GM18867 (cell line): Measurements from ENCODE around the gene MYCBP2.
"Not testable (repeated sequence)": the region's sequence is repeated elsewhere in the genome, so short reads cannot be mapped to it uniquely, and the experiment has no call there.

ENCODE experiments used
- ATAC-seq: cut with Tn5 transposase; IDR thresholded peaks from one replicate; pipeline ENCODE4 v1.9.1; 2021; ENCODE audit warnings: mild to moderate bottlenecking, moderate library complexity; ENCODE audit not compliant: unreplicated experiment

MYCBP2 gene

DNA sequence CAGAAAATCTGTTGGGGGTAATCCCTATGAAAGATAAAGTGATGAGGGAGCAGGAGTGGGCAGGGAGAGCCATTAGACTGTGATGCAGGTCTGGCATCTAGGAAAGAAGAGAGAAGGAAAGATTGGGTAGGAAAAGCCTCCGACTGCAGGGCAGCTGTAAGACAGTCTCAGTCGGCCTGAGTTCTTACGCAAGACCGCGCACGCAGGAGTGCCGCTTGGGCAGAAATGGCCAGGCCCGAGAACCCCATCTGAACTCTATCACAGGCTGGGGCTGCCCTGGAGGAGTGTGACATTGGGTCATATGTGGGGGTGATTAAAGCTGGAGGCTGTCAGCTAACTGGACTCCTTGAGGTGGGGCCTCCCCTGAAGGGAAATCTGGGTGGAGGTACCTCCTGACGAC, 286.1 kb downstream of the MYCBP2 start:
- no peak for ATAC-seq

DNA sequence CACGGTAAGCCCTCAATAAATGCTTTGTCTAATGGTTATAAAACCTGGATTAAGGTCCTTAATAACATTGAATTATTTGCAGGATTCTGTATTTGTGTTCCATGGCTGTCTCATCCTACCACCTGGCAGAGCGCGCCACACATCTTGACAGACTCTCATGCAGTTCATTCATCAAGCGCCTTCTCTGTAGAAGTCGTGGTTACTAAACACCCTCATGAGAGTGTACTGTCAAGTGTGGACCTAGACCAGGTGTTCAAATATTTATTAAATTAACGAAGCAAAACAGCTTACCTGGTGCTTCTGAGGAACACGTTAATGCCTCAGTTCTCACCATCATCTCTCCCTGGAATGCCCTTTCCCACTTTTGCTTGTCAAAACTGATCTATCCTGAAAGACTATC, 286.8 kb downstream of the MYCBP2 start:
- no peak for ATAC-seq

DNA sequence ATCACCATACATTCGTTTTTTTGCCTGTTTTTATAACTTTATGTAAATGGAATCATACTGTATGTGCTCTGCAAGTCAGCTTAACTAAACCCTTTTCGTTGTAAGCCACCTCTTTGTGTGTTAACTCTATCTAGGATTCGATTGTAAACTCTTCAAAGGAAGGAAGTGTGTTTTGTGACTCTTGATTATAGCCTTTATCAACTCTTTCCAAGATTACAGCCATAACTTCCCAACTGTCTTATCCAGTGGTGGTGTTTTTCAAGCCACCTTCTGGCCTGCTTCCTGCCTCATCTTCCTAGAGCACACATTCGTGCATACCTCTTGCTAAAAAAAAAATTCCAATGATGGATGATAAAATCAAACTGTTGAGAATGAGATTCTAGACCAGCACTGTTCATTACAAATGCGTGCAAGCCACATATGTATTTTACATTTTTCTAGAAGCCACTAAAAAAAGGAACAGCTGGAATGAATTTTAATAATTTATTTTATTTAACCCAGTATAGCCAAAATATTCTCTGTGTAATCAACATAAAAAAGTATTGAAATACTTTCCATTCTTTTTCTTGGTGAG, 287.9 kb downstream of the MYCBP2 start:
- ATAC-seq: no peak

DNA sequence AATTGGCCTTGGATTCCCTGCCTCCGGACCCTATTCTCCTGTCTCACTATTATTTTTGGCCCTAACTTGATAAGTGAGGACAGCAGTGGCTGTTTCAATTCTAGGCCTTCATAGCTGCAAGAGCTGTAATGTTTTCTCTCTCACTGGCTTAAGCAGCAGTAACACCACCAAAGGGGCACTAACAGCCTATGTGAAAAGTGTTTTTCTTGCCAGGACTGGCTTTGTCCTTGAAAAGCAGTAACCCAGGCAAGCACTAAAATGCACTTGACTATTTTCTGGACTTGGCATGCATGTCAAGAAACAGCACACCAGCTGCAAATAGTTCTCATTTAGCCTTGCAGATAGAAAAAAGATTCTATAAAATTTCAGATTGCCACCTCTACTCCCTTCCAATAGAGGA, 290.6 kb downstream of the MYCBP2 start:
- no peak for ATAC-seq

DNA sequence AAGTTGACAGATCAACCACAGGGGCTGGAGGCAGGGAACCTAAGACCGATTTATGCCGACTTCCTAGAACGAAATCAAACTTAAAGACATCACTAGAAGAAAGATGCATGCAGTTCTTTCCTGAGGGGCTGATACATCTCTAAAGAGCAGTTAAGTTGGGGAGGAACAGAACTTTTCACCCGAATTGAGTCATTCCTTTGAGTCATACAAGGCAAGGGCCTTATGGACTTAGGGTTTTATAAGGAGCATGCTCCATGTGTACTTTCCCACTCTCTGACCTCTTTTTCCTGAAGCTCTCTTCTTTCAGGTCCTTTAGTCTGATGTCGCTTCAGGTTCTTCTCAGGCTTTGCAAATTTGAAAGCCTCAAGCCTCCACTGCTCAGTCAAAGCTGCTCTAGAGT, 292.0 kb downstream of the MYCBP2 start:
- ATAC-seq: no peak

DNA sequence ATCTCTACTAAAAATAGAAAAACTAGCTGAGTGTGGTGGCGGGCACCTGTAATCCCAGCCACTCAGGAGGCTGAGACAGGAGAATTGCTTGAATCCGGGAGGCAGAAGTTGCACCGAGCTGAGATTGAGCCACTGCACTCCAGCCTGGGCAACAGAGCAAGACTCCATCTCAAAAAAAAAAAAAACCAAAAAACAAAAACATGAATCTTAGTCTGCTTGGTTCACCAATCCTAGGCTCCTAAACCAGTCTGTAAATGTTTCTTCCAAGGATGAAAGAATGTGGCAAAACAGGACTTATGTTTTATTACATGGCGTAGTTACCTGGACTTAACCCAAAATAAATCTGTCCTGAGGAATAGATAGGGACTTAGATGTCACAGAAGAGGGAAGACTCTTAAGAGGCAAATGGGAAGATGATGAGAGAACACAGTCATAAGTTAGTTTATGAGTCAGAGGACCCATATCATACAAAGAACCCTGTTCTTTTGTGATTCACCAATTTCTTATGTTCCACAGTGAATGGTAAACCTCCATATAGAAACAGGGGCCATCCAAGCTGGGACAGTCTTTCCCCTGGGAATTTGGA, 293.1 kb downstream of the MYCBP2 start:
- no peak for ATAC-seq

DNA sequence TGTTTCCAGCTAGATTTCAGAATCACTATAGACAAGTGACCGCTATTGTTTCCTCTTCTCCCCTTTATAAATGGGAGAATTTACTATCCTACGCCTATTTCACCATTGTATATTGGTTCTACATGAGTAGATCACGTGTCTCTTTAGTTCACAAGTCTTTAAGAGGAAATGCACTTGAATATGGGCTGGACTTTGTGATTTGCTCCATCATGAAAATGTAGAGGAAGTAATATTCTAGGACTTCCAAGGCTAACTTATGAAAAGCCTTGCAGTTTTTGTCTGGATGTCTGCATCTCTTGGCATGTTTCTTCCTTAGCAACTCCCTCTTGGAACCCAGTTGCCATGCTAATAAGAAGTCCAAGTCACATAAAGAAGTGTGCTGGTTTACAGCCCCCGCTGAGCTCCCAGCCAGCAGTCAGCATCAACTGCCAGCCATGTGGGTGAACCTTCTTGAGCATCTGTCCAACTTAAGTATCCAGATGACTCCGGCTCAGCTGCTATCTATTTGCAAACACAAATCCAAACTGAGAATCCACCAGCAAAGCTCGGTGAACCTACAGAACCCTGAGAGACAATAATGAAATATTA, 295.1 kb downstream of the MYCBP2 start:
- ATAC-seq: no peak

DNA sequence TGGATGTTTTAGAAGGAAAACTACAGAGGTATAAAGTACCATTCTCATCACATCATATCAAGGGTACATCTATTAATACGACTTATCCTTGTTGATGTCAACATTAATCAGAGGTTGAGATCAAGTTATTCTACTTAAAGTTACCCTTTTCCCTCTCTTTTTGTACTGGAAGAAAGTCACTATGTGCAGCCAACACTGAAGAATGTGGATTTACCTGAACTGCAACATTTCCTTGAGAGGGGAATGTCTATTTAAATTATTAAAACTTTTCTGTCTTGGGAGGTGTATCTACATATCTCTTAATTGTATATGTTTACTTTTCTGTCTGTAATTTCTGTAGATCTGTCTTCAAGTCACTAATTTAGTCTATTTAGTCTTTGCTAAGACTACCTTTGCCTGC, 297.5 kb downstream of the MYCBP2 start:
- no peak for ATAC-seq

DNA sequence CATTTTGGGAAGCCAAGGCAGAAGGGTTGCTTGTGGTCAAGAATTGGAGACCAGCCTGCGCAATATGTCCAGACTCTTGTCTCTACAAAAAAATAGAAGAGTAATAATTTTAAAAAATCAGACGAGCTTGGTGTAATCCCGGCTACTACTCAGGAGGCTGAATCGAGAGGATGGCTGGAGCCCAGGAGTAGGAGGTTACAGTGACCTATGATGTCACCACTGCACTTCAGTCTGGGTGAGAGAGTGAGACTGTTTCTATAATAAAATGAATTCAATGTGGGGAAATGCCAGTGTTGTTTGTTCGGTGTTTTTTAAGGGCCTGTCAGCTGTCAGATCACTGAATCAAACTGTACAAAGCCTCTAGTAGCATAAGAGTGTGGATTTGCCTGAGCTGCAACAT, 298.7 kb downstream of the MYCBP2 start:
- ATAC-seq: no peak

DNA sequence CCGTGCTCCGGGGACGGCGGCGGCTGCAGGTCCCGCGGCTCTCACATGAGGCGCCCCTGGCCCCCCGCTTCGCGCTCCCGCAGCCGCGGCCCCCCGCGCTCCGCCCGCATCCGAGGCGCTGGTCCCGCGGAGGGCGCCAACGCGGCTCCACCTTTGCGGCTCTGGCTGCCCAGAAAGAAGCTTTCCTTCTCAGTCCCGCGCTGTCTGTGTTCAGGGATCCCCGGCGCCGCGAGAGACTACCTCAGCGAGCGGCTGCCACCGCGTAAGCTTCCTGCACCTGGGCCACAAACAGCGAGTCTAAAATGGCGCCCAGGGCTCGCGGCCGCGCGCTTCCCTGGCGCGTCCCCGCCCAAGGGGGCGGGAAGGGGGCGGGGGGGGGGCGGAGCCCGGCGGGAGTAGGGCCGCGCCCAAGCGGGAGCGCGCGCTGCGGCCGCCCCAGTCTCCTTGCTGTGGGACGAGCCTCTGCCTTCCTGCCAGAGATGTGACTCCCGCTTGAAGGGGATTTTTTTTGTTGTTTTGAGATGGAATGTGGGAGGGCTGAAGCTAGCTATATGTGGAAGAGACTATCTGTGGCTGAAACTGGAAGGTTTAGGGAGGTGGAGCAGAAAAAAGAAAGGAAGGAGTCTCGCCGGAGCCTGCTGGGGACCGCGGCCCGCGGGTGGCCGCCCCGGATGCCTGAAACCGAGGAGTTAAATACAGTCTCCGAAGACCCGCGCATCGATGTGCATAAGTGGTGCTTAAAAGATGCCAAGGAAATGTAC, 299.9 kb downstream of the MYCBP2 start, which contains the start of gene FBXL3:
Gene FBXL3 (minus strand): TSS at position 299 of the 761 bp plus-strand sequence. CDS start 5,299 bp downstream, outside the sequence.
- ATAC-seq: peak; percentile 56

DNA sequence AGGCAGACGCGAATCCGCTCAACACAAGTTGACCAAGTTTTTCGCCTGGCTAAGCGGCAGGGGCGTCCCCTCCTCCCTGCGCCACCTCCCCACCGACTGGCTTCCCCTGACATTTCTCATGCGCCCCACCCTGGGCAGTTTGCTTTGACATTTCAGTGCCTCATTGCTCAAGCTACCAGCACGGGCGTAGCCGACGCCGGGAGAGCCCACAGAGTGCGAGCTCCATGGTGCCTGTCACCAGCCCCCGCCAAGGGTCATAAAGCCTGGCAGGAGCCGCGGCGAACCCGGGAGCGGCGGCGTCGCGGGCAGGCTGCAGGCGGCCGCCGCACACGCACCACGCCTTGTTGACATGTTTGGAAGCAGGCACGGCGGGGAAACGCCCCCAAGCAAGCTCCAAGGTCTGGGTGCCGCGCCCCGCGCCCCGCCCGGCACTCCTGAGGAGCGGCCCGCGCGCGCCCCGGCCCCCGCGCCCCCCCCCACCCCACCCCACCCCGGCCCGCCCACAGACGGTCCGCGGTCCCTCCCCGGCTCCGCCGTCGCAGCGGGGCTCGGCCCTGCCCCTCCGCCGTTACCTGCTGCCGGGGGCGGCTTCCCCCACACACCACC, 300.5 kb downstream of the MYCBP2 start:
- peak; percentile 63 for ATAC-seq

DNA sequence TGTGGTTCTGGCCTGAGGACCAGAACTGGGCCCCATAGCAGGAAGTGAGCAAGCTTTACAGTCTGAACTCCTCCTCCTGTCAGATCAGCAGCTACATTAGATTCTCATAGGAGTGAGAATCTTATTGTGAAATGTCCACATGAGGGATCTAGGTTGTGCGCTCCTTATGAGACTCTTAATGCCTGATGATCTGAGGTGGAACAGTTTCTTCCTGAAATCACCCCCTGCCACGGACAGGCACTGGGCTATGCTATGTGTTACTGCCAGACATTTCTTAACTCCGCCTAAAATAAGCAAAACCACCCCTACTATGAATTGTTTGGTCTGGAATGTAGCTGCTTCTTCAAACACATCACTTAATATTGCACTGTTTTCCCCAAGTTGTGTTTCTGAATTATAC, 304.6 kb downstream of the MYCBP2 start:
- ATAC-seq: no peak

DNA sequence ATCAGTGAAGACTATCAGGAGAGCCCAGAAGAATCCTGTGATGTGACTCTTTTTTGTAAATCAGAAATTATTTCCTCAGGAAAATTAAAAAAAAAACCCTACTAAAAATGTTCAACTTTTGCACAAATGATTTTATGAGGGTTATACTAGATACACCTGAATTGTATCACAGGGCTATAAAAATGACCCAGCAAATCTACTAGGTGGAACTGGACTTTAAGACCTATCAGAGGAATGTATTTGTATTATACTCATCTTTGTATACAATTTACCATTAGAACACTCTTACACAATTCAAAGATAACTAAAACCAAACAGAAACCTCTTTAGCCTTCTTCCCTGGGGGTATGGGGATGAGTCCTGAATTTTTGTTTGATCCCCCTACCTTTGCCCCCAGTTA, 307.1 kb downstream of the MYCBP2 start:
- ATAC-seq: no peak

DNA sequence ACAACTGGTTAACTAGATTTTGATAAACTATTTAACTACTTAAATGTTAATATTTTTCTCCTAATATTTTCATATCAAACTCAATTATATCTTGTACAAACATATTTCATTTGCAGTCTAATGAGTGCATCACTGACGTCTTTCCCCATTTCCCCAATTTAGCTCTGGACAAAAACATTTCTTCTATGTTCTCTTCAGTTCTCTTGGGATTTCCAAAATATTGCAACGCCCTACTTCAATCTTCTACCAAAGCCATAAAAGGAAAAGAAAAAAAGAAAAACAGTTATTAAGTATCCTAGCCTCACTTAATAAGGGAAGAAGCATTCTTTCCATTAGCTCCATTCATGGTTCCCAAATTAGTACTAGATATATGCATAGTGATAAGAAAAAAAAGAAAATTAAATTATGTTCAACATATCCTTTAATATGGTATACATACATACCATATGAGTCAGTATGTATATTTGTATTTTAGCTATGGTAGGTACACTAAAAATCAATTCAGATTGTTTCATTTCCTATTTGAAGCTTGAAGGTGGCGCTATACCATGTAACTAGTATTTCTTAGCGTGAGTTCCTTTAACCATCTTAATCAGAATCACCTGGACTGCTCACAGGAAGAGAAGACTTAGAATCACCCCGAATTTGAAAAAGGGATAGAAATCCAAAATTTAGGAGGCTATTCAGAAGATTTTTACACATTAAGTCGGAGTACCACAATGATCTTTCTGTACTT, 309.8 kb downstream of the MYCBP2 start:
- no peak for ATAC-seq

DNA sequence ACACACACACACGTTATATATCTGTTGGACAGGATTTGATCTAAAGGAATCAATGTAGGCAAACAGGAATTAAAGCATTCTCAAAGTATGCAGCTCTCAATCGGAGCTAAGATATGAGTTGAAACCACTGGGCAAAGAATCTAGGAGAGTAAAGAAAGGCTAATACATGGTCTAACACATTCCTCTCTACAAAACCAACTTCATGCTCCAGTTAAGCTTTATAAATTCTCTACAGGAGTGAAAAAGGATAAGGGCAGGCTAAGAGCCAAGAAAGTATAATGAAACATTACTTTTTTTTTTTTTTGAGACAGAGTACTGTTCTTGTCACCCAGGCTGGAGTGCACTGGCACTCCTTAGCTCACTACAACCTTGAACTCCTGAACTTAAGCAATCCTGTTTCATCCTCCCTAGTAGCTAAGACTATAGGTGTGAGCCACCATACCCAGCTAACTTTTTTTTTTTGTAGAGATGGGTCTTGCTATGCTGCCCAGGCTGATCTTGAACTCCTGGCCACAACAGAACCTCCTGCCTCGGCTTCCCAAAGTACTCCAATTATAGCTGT, 310.6 kb downstream of the MYCBP2 start:
- ATAC-seq: no peak

DNA sequence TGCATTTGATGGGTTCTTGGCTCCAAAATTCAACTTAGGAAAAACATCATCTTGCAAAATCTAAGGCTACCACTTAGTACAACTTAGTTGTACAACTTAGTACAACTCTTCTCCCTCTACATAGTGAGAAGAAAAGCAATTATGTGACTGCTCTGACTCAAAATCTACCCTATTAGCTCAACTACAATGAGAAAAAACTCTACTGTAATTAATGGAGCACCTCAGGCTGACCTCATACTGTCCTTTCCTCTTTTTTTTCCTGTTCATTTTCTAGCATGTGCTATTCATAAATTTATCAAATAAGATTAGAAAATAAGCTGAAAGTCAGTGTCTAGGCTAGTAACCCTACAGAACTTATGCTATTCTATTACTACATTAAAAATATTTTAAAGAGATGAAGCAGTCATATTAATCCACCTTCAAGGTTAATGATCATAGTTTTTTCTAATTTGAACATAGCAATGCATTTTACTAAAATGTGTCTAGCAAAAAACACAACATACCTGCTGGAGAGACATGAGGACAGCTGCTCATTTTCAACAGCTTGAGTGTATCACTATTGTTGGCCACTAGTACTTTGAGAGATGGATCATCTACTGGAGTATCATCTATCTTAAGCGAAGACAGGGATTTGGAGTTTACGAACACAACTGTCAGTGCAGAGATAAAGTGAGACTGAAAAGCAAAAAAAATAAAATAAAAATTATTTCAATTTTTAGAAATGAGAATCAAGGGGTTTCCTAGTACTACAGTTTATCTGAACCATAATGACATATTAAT, 311.8 kb downstream of the MYCBP2 start:
- no peak for ATAC-seq

DNA sequence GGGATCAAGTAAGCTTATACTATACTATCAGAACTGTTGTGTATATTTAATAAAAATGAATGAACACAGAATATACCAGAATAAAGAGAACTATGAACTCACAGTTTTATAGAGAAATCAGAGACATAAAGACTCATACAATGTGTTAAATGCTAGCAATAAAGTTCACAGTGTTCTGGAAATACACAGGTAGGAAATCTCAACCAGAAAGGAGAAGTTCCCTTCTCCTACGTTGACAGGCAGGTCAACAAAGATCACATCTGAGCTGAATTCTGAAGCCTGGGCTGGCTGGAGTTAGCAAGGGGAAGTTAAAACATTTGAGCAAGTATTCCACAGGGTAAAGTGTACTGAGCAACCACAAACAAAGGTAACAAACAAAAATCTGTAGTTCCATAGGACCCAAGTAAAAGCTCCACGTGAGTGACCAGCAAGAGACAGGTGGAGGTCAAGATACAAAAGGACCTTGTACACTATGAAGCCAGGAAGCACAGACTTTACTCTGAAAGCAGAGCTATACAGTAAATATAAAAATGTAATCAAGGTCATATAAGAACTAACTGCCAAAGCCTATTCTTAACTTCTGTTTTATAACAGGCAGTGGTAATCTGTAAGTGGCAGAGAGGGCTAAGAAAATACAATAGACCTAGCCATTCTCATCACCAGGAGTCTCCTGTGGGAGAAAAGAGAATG, 312.9 kb downstream of the MYCBP2 start:
- no peak for ATAC-seq

DNA sequence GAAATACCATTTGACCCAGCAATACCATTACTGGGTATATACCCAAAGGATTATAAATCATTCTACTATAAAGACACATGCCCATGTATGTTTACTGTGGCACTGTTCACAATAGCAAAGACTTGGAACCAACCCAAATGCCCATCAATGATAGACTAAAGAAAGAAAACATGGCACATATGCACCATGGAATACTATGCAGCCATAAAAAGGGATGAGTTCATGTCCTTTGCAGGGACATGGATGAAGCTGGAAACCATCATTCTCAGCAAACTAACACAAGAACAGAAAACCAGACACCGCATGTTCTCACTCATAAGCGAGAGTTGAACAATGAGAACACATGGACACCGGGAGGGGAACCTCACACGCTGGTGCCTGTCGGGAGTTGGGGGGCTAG, 317.2 kb downstream of the MYCBP2 start:
- not testable (repeated sequence) for ATAC-seq

DNA sequence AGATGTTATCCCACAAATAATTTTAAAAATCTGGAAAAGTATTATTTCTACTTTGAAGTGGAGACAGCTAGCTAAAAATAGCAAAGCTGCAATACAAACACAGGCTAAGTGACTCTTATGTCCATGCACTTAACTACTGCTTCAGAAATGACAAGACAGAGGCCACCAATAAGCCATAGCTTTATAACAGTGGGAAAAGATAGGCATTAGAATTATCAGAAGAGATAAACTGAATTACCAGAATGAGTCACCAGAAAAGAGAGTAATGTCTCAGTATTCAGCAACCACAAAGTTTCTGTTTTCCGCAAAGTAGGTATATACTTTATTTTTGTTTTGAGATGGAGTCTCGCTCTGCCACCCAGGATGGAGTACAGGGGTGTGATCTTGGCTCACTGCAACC, 317.9 kb downstream of the MYCBP2 start:
- ATAC-seq: peak; percentile 68
